SK-N-SH (cell line): ENCODE results near the gene HARS1. TPM values are rescaled to one million over a fixed set of nuclear protein-coding genes. Genes with fewer than 3 reads are reported as not detected.

Experiments used
- CTCF ChIA-PET: fragments of 300-600, 350-600 bp; formaldehyde crosslinking; extraction: SDS; loops from one replicate; lab custom pipeline; 2021; lab: Yijun Ruan, JAX
- POLR2A ChIA-PET: fragments of 350-600 bp; sonication (Branson Sonifier 250); formaldehyde crosslinking; extraction: SDS; loops from one replicate; lab custom pipeline; 2020; ENCODE audit warnings: antibody characterized with exemption, inconsistent platforms; lab: Yijun Ruan, JAX
- DNase-seq: peaks from one replicate; pipeline ENCODE4 v3.0.0; 2012
- H2AFZ ChIP-seq: fragments of 200-600 bp; sonication (generic); 2 replicates; pipeline ENCODE4 v1.8.1; 2016; ENCODE audit warnings: antibody characterized with exemption, mild to moderate bottlenecking, low read depth
- H3F3A ChIP-seq: fragments of 200-600 bp; sonication (generic); replicated peaks from 2 replicates; pipeline ENCODE3; 2016; ENCODE audit warnings: antibody characterized with exemption, mild to moderate bottlenecking; ENCODE audit not compliant: insufficient read depth
- H3K27ac ChIP-seq, 2 experiments: fragments of 200-500 bp in 1 of 2; fragments of 200-600 bp in 1 of 2; sonication (Bioruptor generic) in 1 of 2; sonication (generic), shearing (Covaris generic) in 1 of 2; 2 replicates each; pipeline versions ENCODE4 v1.5.1 to v1.6.1; 2014 to 2016; ENCODE audit warnings: low read depth in 2 of 2, inconsistent platforms in 1 of 2, low read length in 1 of 2, mild to moderate bottlenecking in 1 of 2, mixed read lengths in 1 of 2
- H3K27me3 ChIP-seq: fragments of 200-600 bp; sonication (generic), shearing (Covaris generic); 2 replicates; pipeline ENCODE4 v1.6.1; 2016; ENCODE audit warnings: mixed run types; ENCODE audit not compliant: insufficient read depth
- H3K36me3 ChIP-seq, 2 experiments: fragments of 200-500 bp in 1 of 2; fragments of 200-600 bp in 1 of 2; sonication (Bioruptor generic) in 1 of 2; sonication (generic) in 1 of 2; replicated peaks in 1 of 2; 2 replicates each; pipeline versions ENCODE3 to v1.5.1; 2014 to 2016; ENCODE audit warnings: low read length in 1 of 2, mild to moderate bottlenecking in 1 of 2; ENCODE audit not compliant: insufficient read depth in 2 of 2, control insufficient read depth in 1 of 2
- H3K4me1 ChIP-seq, 2 experiments: fragments of 200-500 bp in 1 of 2; fragments of 200-600 bp in 1 of 2; sonication (Bioruptor generic) in 1 of 2; sonication (generic), shearing (Covaris generic) in 1 of 2; 2 replicates each; pipeline versions ENCODE4 v1.5.1 to v1.6.1; 2014 to 2016; ENCODE audit warnings: low read depth in 1 of 2, low read length in 1 of 2, mixed run types in 1 of 2; ENCODE audit not compliant: insufficient read depth in 2 of 2, control insufficient read depth in 1 of 2
- H3K4me2 ChIP-seq: fragments of 200-600 bp; sonication (generic), shearing (Covaris generic); 2 replicates; pipeline ENCODE4 v1.6.1; 2017; ENCODE audit warnings: mixed run types
- H3K4me3 ChIP-seq, 2 experiments: fragments of 200-500 bp in 1 of 2; fragments of 200-600 bp in 1 of 2; sonication (Bioruptor generic) in 1 of 2; sonication (generic), shearing (Covaris generic) in 1 of 2; 2 replicates each; pipeline versions ENCODE4 v1.5.1 to v1.8.1; 2014 to 2016; ENCODE audit warnings: low read depth in 2 of 2, inconsistent platforms in 1 of 2, low read length in 1 of 2, mild to moderate bottlenecking in 1 of 2, mixed read lengths in 1 of 2, moderate library complexity in 1 of 2
- H3K79me2 ChIP-seq: fragments of 200-600 bp; sonication (generic); 2 replicates; pipeline ENCODE4 v1.8.1; 2017; ENCODE audit warnings: mild to moderate bottlenecking; ENCODE audit not compliant: insufficient read depth
- H3K9ac ChIP-seq: fragments of 200-600 bp; sonication (generic); 2 replicates; pipeline ENCODE4 v1.6.1; 2017; ENCODE audit warnings: mixed run types
- H3K9me2 ChIP-seq: fragments of 200-600 bp; sonication (generic); 2 replicates; pipeline ENCODE4 v1.6.1; 2017; ENCODE audit warnings: mixed run types
- H3K9me3 ChIP-seq: fragments of 200-600 bp; sonication (generic); 2 replicates; pipeline ENCODE4 v1.6.1; 2017; ENCODE audit warnings: mixed run types, mild to moderate bottlenecking, moderate library complexity
- H4K20me1 ChIP-seq: fragments of 200-600 bp; sonication (generic); 2 replicates; pipeline ENCODE4 v1.6.1; 2017; ENCODE audit warnings: mild to moderate bottlenecking, mixed run types; ENCODE audit not compliant: insufficient read depth
- CHD2 ChIP-seq: fragments of 150-350 bp; IDR thresholded peaks from 2 replicates; pipeline ENCODE4 v1.6.1; 2018; ENCODE audit warnings: low read length; ENCODE audit not compliant: partially characterized antibody
- ELF1 ChIP-seq: IDR thresholded peaks from 2 replicates; pipeline ENCODE4 v1.4.0; 2012
- EP300 ChIP-seq, 2 experiments: IDR thresholded peaks; 2 replicates each; pipeline versions ENCODE4 v1.4.0 to v1.6.1; 2012; ENCODE audit warnings: borderline replicate concordance in 1 of 2, low read depth in 1 of 2, low read length in 1 of 2
- GATA2 ChIP-seq: sonication (generic); formaldehyde crosslinking; IDR thresholded peaks from 2 replicates; pipeline ENCODE4 v1.5.0; 2020; ENCODE audit warnings: mild to moderate bottlenecking, missing genetic modification reagents
- JUND ChIP-seq: IDR thresholded peaks from 2 replicates; pipeline ENCODE4 v1.4.0; 2012
- MEF2A ChIP-seq: IDR thresholded peaks from 2 replicates; pipeline ENCODE4 v1.4.0; 2012; ENCODE audit warnings: low read depth, borderline replicate concordance
- MXI1 ChIP-seq: IDR thresholded peaks from 2 replicates; pipeline ENCODE4 v1.6.1; 2012; ENCODE audit warnings: mild to moderate bottlenecking, low read depth, low read length, improper control_type of control experiment
- POLR2AphosphoS5 ChIP-seq: IDR thresholded peaks from 2 replicates; pipeline ENCODE4 v1.6.1; 2012; ENCODE audit warnings: low read depth, low read length
- RAD21 ChIP-seq: IDR thresholded peaks from 2 replicates; pipeline ENCODE4 v1.6.1; 2012; ENCODE audit warnings: mild to moderate bottlenecking, low read length
- RCOR1 ChIP-seq: fragments of 150-350 bp; IDR thresholded peaks from 2 replicates; pipeline ENCODE4 v1.6.1; 2017; ENCODE audit warnings: antibody characterized with exemption, low read length
- RFX5 ChIP-seq: IDR thresholded peaks from 2 replicates; pipeline ENCODE4 v1.6.1; 2012; ENCODE audit warnings: mild to moderate bottlenecking, improper control_type of control experiment, low read length
- RXRA ChIP-seq: IDR thresholded peaks from 2 replicates; pipeline ENCODE4 v1.4.0; 2012; ENCODE audit warnings: low read depth, mild to moderate bottlenecking, borderline replicate concordance
- TAF1 ChIP-seq: IDR thresholded peaks from 2 replicates; pipeline ENCODE4 v1.6.1; 2012; ENCODE audit warnings: low read depth, mild to moderate bottlenecking, low read length, moderate library complexity, borderline replicate concordance
- WGBS: methylation state at CpG from one replicate; pipeline ENCODE4 v1.1.6; 2017; ENCODE audit warnings: low lambda C conversion rate; 5-methylcytosine and 5-hydroxymethylcytosine counted together
- polyA plus RNA-seq, 3 experiments: library from polyadenylated mRNA; depleted of rRNA; stranded (reverse); fragments of >200 nt; gene quantifications; 2 replicates each; pipeline ENCODE4 v1.2.3, GENCODE V29; 2012
- TF ChIP-seq, protein P1 (sequence below): fragments of 150-350 bp; IDR thresholded peaks from 2 replicates; pipeline ENCODE4 v1.6.1; 2017; ENCODE audit warnings: antibody characterized with exemption, low read length, low read depth, borderline replicate concordance
- TF ChIP-seq, protein P2 (sequence below): fragments of 150-350 bp; IDR thresholded peaks from 2 replicates; pipeline ENCODE4 v1.6.1; 2016; ENCODE audit warnings: mild to moderate bottlenecking, low read depth, low read length
- TF ChIP-seq, protein P3 (sequence below): IDR thresholded peaks from 2 replicates; pipeline ENCODE4 v1.6.1; 2012; ENCODE audit warnings: mild to moderate bottlenecking, low read depth, low read length, moderate library complexity
- TF ChIP-seq, protein P4 (sequence below): IDR thresholded peaks from 2 replicates; pipeline ENCODE4 v1.4.0; 2012; ENCODE audit warnings: low read depth

Gene HARS1
- polyA plus RNA-seq, 1 of the 3 experiments (the other 2 are of a cell fraction), result 124 TPM

DNA sequence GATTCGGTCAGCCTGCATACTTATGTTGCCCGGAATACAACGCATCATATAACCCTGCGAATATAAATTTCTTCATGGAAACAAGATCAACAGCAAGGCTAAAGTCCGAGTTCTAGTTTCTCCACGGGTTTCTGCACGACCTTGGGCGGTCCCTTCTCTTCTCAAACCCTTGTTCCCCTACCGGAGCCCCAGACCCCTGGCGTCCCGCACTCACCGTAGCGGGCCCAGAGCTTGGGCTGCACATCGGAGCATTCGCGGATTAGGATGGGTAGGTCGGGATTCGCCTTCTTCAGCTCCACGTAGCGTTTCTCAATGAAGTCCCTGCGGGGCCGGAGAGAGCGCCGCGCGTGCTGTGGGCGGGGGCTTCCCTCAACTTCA is 44.1 kb downstream of the HARS1 start:
- H3K27me3 ChIP-seq, result no peaks in the 10 kb centered on the region
- H3K4me2 ChIP-seq, result peak overlapping the region; percentile 96
- no peaks in the 10 kb centered on the region for H4K20me1 ChIP-seq
- DNase-seq, result no peak
- ChIA-PET CTCF (interaction anchor here (0.6 to 2.5 kb wide), 10 partner anchors 7 to 284 kb away, joined by 3 to 11 read pairs (median 4); partner anchors contain the start of genes SRA1, TMCO6 and WDR55), POLR2A (interaction anchor here (0.7 to 2.4 kb wide), 13 partner anchors 11 to 320 kb away, joined by 3 to 17 read pairs (median 6); partner anchors contain the start of genes ANKHD1, APBB3, EIF4EBP3 and HARS1)
- peak overlapping the region; percentile 85 for H2AFZ ChIP-seq
- peak overlapping the region; percentile 72 to 77; a peak in 3 of 4 replicates for H3K27ac ChIP-seq
- H3K9me2 ChIP-seq, result no peaks in the 10 kb centered on the region
- H3K79me2 ChIP-seq, result peaks cover 65% of the 10 kb centered on the region
- peaks cover 5 to 8% of the 10 kb centered on the region in 2 experiments; a peak in 2 of 4 replicates for H3K4me1 ChIP-seq
- peak overlapping the region; percentile 88 to 89 for H3K4me3 ChIP-seq
- no peaks in the 10 kb centered on the region for H3F3A ChIP-seq
- 2% methylated on average over 16 of the region's 27 CpGs for WGBS
- no peaks in the 10 kb centered on the region for H3K9me3 ChIP-seq
- peaks cover 40 to 48% of the 10 kb centered on the region in 2 experiments for H3K36me3 ChIP-seq
- H3K9ac ChIP-seq, result peak overlapping the region; percentile 73
- TF ChIP-seq RFX5 (no peak), RAD21 (no peak), GATA2 (CRISPR knock-in tag) (no peak), EP300 (IDR thresholded peaks at IDR 0.05; ENCODE audit: borderline replicate concordance in 1 of 2, low read depth in 1 of 2, low read length in 1 of 2) (no peak), RXRA (no peak), MXI1 (no peak), ELF1 (no peak), POLR2AphosphoS5 (no peak), RCOR1 (no peak), TAF1 (no peak), CHD2 (no peak), JUND (no peak), MEF2A (no peak)
- TF ChIP-seq, protein P1, sequence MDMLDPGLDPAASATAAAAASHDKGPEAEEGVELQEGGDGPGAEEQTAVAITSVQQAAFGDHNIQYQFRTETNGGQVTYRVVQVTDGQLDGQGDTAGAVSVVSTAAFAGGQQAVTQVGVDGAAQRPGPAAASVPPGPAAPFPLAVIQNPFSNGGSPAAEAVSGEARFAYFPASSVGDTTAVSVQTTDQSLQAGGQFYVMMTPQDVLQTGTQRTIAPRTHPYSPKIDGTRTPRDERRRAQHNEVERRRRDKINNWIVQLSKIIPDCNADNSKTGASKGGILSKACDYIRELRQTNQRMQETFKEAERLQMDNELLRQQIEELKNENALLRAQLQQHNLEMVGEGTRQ, result no peak
- TF ChIP-seq, protein P2, sequence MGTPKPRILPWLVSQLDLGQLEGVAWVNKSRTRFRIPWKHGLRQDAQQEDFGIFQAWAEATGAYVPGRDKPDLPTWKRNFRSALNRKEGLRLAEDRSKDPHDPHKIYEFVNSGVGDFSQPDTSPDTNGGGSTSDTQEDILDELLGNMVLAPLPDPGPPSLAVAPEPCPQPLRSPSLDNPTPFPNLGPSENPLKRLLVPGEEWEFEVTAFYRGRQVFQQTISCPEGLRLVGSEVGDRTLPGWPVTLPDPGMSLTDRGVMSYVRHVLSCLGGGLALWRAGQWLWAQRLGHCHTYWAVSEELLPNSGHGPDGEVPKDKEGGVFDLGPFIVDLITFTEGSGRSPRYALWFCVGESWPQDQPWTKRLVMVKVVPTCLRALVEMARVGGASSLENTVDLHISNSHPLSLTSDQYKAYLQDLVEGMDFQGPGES, result no peak
- TF ChIP-seq, protein P3, sequence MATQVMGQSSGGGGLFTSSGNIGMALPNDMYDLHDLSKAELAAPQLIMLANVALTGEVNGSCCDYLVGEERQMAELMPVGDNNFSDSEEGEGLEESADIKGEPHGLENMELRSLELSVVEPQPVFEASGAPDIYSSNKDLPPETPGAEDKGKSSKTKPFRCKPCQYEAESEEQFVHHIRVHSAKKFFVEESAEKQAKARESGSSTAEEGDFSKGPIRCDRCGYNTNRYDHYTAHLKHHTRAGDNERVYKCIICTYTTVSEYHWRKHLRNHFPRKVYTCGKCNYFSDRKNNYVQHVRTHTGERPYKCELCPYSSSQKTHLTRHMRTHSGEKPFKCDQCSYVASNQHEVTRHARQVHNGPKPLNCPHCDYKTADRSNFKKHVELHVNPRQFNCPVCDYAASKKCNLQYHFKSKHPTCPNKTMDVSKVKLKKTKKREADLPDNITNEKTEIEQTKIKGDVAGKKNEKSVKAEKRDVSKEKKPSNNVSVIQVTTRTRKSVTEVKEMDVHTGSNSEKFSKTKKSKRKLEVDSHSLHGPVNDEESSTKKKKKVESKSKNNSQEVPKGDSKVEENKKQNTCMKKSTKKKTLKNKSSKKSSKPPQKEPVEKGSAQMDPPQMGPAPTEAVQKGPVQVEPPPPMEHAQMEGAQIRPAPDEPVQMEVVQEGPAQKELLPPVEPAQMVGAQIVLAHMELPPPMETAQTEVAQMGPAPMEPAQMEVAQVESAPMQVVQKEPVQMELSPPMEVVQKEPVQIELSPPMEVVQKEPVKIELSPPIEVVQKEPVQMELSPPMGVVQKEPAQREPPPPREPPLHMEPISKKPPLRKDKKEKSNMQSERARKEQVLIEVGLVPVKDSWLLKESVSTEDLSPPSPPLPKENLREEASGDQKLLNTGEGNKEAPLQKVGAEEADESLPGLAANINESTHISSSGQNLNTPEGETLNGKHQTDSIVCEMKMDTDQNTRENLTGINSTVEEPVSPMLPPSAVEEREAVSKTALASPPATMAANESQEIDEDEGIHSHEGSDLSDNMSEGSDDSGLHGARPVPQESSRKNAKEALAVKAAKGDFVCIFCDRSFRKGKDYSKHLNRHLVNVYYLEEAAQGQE, result no peak
- TF ChIP-seq, protein P4, sequence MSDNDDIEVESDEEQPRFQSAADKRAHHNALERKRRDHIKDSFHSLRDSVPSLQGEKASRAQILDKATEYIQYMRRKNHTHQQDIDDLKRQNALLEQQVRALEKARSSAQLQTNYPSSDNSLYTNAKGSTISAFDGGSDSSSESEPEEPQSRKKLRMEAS, result no peak
